B cell (primary cell): ENCODE data around the gene GSTT4. TPM values are rescaled to one million over a fixed set of nuclear protein-coding genes. Genes with fewer than 3 reads are reported as not detected.

ENCODE experiments used
- ATAC-seq: fragments of 200-7000 bp; cut with Tn5 transposase; one replicate; pipeline ENCODE4 v1.10.0; 2021; ENCODE audit warnings: low read depth, mild to moderate bottlenecking, moderate number of reproducible peaks, moderate library complexity
- CTCF ChIA-PET: fragments of 350-600 bp; sonication (Branson Sonifier 250); formaldehyde crosslinking; loops from one replicate; lab custom pipeline; 2021; ENCODE audit warnings: antibody characterized with exemption, inconsistent platforms; lab: Charles Lee
- POLR2A ChIA-PET: fragments of 350-600 bp; sonication (Branson Sonifier 250); formaldehyde crosslinking; loops from one replicate; lab custom pipeline; 2021; ENCODE audit warnings: antibody characterized with exemption; lab: Charles Lee
- DNase-seq: peaks from one replicate; pipeline ENCODE4 v3.0.0; 2013
- H2AFZ ChIP-seq: 2 replicates; pipeline ENCODE4 v1.6.1; 2012; ENCODE audit warnings: mild to moderate bottlenecking, low read depth, low read length; ENCODE audit not compliant: insufficient read depth, poor library complexity, severe bottlenecking
- H3K27ac ChIP-seq, 2 donors: 1 replicate in 1 of 2; 2 replicates in 1 of 2; pipeline ENCODE4 v1.5.1; 2012 to 2013; ENCODE audit warnings: low read length in 2 of 2, mild to moderate bottlenecking in 2 of 2, moderate library complexity in 1 of 2
- H3K27me3 ChIP-seq, 4 experiments: fragments of 200-600 bp in 1 of 4; sonication (generic) in 1 of 4; replicated peaks in 1 of 4; 1 replicate in 2 of 4; 2 replicates in 2 of 4; pipeline versions ENCODE4 v1.6.1 to v1.7.0; 2013 to 2016; ENCODE audit warnings: low read length in 3 of 4, mild to moderate bottlenecking in 2 of 4, mixed read lengths in 1 of 4, moderate library complexity in 1 of 4; ENCODE audit not compliant: insufficient read depth in 4 of 4, control insufficient read depth in 3 of 4; ENCODE audit errors: control extremely low read depth in 1 of 4
- H3K36me3 ChIP-seq, 2 experiments: replicated peaks in 1 of 2; 1 replicate in 1 of 2; 2 replicates in 1 of 2; pipeline versions ENCODE4 v1.6.1 to v1.7.1; 2013; ENCODE audit warnings: low read length in 1 of 2; ENCODE audit not compliant: insufficient read depth in 2 of 2, control insufficient read depth in 1 of 2; ENCODE audit errors: control extremely low read depth in 1 of 2, extremely low read depth in 1 of 2
- H3K4me1 ChIP-seq, 2 donors: fragments of 200-600 bp in 1 of 2; sonication (generic) in 1 of 2; 1 replicate in 1 of 2; 2 replicates in 1 of 2; pipeline versions ENCODE4 v1.5.1 to v1.6.1; 2013 to 2017; ENCODE audit warnings: low read length in 2 of 2; ENCODE audit not compliant: control insufficient read depth in 2 of 2, insufficient read depth in 2 of 2
- H3K4me2 ChIP-seq: replicated peaks from 2 replicates; pipeline ENCODE3; 2012; ENCODE audit warnings: mild to moderate bottlenecking, low read depth, low read length; ENCODE audit not compliant: poor library complexity, severe bottlenecking
- H3K4me3 ChIP-seq, 5 experiments: fragments of 200-600 bp in 1 of 5; sonication (generic) in 1 of 5; 1 replicate in 3 of 5; 2 replicates in 2 of 5; pipeline versions ENCODE4 v1.5.1 to v1.7.0; 2011 to 2016; ENCODE audit warnings: low read length in 4 of 5, mild to moderate bottlenecking in 4 of 5, low read depth in 2 of 5, control low read depth in 1 of 5, moderate library complexity in 1 of 5; ENCODE audit not compliant: insufficient read depth in 1 of 5; ENCODE audit errors: control extremely low read depth in 1 of 5, extremely low read depth in 1 of 5
- H3K79me2 ChIP-seq: fragments of 200-600 bp; sonication (generic); one replicate; pipeline ENCODE4 v1.6.0; 2016; ENCODE audit warnings: low read length; ENCODE audit not compliant: control insufficient read depth, insufficient read depth
- H3K9ac ChIP-seq: fragments of 200-600 bp; sonication (generic); 2 replicates; pipeline ENCODE4 v1.6.1; 2017; ENCODE audit warnings: mild to moderate bottlenecking, low read length, moderate library complexity
- H3K9me3 ChIP-seq, 3 donors: one replicate each; pipeline versions ENCODE4 v1.6.1 to v1.7.1; 2013; ENCODE audit warnings: low read length in 2 of 3; ENCODE audit not compliant: control insufficient read depth in 2 of 3, insufficient read depth in 1 of 3; ENCODE audit errors: control extremely low read depth in 1 of 3
- H4K20me1 ChIP-seq: 2 replicates; pipeline ENCODE4 v1.6.0; 2012; ENCODE audit warnings: mild to moderate bottlenecking, low read length; ENCODE audit not compliant: insufficient read depth, control insufficient read depth, poor library complexity, severe bottlenecking
- H3K27ac Mint-ChIP-seq: one replicate; pipeline ENCODE4 v1.8.0; 2021; ENCODE audit warnings: mixed read lengths
- H3K27me3 Mint-ChIP-seq: one replicate; pipeline ENCODE4 v1.8.0; 2021; ENCODE audit warnings: mixed read lengths
- H3K4me1 Mint-ChIP-seq: one replicate; pipeline ENCODE4 v1.8.0; 2021; ENCODE audit warnings: mixed read lengths
- H3K4me3 Mint-ChIP-seq: one replicate; pipeline ENCODE4 v1.8.0; 2021; ENCODE audit warnings: mixed read lengths
- H3K9me3 Mint-ChIP-seq: one replicate; pipeline ENCODE4 v1.8.0; 2022; ENCODE audit warnings: mixed read lengths; ENCODE audit not compliant: insufficient read depth
- EZH2 ChIP-seq: IDR thresholded peaks from 2 replicates; pipeline ENCODE4 v1.6.1; 2012; ENCODE audit warnings: borderline replicate concordance, low read depth, mild to moderate bottlenecking, moderate library complexity, low read length; ENCODE audit not compliant: insufficient read depth, poor library complexity, severe bottlenecking
- WGBS: methylation state at CpG from one replicate; pipeline ENCODE4 v1.1.5; 2013; ENCODE audit warnings: missing lambda C conversion rate; ENCODE audit not compliant: insufficient coverage; 5-methylcytosine and 5-hydroxymethylcytosine counted together
- intact Hi-C: fragments of 100-400 bp; cut with micrococcal nuclease; formaldehyde crosslinking; loops from one replicate; pipeline ENCODE4 v1.10.0; 2022
- polyA plus RNA-seq: library from polyadenylated mRNA; depleted of rRNA; stranded (reverse); fragments of >200 nt; gene quantifications from 2 replicates; pipeline ENCODE4 v1.2.3, GENCODE V29; 2012
- total RNA-seq, 2 donors: library from RNA; stranded (reverse); fragments of 120-200 nt in 1 of 2; gene quantifications; 1 replicate in 1 of 2; 2 replicates in 1 of 2; pipeline versions ENCODE4 v1.2.3 to v1.2.4, GENCODE V29; 2013 to 2022
- TF ChIP-seq, protein P1 (sequence below): fragments of 200-600 bp; IDR thresholded peaks from one replicate; pipeline ENCODE4 v1.8.0; 2022; ENCODE audit warnings: antibody characterized with exemption, mild to moderate bottlenecking

GSTT4 gene
- total and polyA plus RNA-seq, 2 donors (not counting 1 experiment from before 2014, with no cell fraction given) = not detected

DNA sequence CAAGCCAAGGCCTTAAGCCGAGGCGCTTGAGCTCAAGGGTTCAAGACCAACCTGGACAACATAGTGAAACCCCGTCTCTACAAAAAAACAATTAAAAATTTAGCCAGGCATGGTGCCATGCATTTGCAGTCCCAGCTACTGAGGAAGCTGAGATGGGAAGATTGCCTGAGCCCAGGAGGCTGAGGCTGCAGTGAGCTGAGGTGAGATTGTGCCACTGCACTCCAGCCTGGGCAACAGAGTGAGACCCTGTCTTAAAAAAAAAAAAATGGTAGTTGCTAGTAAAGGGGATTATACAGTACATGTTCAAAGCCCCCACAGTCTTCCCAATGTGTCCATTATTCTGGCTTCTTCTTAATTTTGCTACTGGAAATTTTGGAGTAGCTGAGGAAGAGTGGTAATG is 24.1 kb upstream of the GSTT4 start:
- H3K4me1 Mint-ChIP-seq = peaks cover 17% of the 10 kb centered on the region
- H3K9ac ChIP-seq = no peak overlapping the region
- POLR2A ChIA-PET = no interaction called here
- no peak overlapping the region for H3K4me3 ChIP-seq
- no peak overlapping the region for H3K27ac Mint-ChIP-seq
- intact Hi-C loops = no loop called here
- no peak for TF ChIP-seq EZH2
- TF ChIP-seq, protein P1, sequence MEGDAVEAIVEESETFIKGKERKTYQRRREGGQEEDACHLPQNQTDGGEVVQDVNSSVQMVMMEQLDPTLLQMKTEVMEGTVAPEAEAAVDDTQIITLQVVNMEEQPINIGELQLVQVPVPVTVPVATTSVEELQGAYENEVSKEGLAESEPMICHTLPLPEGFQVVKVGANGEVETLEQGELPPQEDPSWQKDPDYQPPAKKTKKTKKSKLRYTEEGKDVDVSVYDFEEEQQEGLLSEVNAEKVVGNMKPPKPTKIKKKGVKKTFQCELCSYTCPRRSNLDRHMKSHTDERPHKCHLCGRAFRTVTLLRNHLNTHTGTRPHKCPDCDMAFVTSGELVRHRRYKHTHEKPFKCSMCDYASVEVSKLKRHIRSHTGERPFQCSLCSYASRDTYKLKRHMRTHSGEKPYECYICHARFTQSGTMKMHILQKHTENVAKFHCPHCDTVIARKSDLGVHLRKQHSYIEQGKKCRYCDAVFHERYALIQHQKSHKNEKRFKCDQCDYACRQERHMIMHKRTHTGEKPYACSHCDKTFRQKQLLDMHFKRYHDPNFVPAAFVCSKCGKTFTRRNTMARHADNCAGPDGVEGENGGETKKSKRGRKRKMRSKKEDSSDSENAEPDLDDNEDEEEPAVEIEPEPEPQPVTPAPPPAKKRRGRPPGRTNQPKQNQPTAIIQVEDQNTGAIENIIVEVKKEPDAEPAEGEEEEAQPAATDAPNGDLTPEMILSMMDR = no peak
- H4K20me1 ChIP-seq = peaks cover 19% of the 10 kb centered on the region
- H3K9me3 ChIP-seq = no peaks in the 10 kb centered on the region
- H2AFZ ChIP-seq = no peak overlapping the region
- H3K36me3 ChIP-seq = peaks cover 0 to 6% of the 10 kb centered on the region in 2 experiments
- CTCF ChIA-PET = no interaction called here
- H3K4me2 ChIP-seq = no peak overlapping the region
- no peak for DNase-seq
- no peak for ATAC-seq
- no peaks in the 10 kb centered on the region for H3K27me3 ChIP-seq
- 100% methylated on average over 2 of the region's 3 CpGs for WGBS
- no peak overlapping the region for H3K4me3 Mint-ChIP-seq
- peaks cover 15% of the 10 kb centered on the region in 2 donors for H3K4me1 ChIP-seq
- H3K27ac ChIP-seq = no peak overlapping the region
- no peaks in the 10 kb centered on the region for H3K27me3 Mint-ChIP-seq
- H3K79me2 ChIP-seq = peaks cover 79% of the 10 kb centered on the region
- no peaks in the 10 kb centered on the region for H3K9me3 Mint-ChIP-seq

DNA sequence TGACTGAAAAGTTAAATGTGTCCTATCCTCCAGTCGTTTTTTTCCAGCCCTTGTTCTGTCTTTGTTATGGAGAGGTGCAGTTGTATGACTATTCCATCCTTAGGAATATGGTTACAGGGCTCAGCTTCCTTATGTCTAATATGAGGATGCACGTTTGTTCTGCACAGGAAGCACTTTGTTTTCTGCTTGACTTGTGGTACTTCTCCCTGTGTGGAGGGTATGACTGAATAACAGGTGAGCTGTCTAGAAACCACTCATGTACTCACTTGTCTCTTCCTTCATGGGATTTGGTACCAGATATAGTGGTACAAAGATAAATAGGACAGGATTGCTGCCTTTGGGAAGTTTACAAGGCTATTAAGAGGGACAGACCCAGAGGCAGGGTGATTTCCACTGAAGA is 23.3 kb upstream of the GSTT4 start:
- intact Hi-C loops = no loop called here
- no peak overlapping the region for H3K4me3 Mint-ChIP-seq
- no CpG with 5 or more reads among the region's 2 CpGs for WGBS
- Histone ChIP-seq H3K4me3 (no peak overlapping the region), H3K27me3 (no peaks in the 10 kb centered on the region), H4K20me1 (peaks cover 17% of the 10 kb centered on the region), H3K36me3 (peaks cover 0 to 6% of the 10 kb centered on the region in 2 experiments), H3K4me2 (peak overlapping the region; percentile 2), H3K9me3 (no peaks in the 10 kb centered on the region), H3K79me2 (peaks cover 80% of the 10 kb centered on the region), H3K9ac (no peak overlapping the region), H2AFZ (no peak overlapping the region), H3K4me1 (peaks cover 15% of the 10 kb centered on the region in 2 donors), H3K27ac (no peak overlapping the region)
- ChIA-PET CTCF (no interaction called here), POLR2A (no interaction called here)
- no peak overlapping the region for H3K27ac Mint-ChIP-seq
- DNase-seq (no peak), ATAC-seq (no peak)
- no peaks in the 10 kb centered on the region for H3K27me3 Mint-ChIP-seq
- TF ChIP-seq, protein P1 = no peak
- no peak for TF ChIP-seq EZH2
- H3K4me1 Mint-ChIP-seq = peaks cover 18% of the 10 kb centered on the region
- no peaks in the 10 kb centered on the region for H3K9me3 Mint-ChIP-seq
